NOMO-1 (cell line): Measurements from ENCODE around the gene AMDHD2.

Experiments
- DNase-seq, 2 experiments: peaks; one replicate each; lab custom pipeline; 2025; ENCODE audit not compliant: unreplicated experiment in 2 of 2; lab: John Stamatoyannopoulos, UW

AMDHD2 gene

DNA sequence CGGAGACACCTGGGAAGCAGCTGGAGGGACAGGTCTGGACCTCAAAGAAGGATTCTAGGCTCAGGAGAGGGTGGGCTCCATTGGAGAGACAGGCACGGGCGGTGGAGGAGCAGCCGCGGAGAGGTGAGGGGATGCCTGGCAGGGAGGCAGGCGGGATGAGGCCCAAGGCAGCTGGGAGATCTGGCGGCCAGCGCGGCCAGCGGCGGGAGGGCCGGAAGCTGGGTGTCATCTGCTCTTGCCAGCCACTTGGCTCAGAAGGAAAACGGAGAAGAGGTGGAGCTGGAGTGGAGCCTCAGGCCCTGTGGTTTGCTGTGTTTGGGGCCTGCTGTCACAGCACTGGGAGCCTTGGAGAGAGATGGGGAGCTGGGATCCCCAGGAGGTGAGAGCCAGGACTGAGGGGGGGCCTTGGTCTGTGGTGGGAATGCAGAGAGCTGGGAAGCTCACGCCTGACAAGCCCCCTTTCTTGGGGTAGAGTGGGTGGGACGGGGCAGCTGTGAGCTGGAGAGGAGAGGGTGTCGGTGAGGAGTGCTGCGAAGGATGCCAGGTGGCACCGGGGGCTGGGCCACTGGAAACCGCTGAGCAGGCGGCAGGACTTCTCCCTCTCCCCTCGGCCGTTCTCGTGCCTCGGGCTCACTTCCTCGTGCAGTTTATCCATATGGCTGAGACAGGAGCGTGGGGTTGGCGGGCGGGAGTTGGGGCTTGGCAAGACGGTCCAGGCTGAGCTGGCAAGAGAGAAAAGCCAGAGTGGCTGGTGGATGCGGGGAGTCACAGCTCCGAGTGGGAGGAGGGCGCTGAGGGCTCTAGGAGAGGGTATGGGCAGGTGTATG, 37.2 kb upstream of the AMDHD2 start:
- no peak for DNase-seq

- no peak for DNase-seq
Observed at GRCh38 chr16:2483939-2484897, 36.0 kb upstream of the AMDHD2 start.

DNA sequence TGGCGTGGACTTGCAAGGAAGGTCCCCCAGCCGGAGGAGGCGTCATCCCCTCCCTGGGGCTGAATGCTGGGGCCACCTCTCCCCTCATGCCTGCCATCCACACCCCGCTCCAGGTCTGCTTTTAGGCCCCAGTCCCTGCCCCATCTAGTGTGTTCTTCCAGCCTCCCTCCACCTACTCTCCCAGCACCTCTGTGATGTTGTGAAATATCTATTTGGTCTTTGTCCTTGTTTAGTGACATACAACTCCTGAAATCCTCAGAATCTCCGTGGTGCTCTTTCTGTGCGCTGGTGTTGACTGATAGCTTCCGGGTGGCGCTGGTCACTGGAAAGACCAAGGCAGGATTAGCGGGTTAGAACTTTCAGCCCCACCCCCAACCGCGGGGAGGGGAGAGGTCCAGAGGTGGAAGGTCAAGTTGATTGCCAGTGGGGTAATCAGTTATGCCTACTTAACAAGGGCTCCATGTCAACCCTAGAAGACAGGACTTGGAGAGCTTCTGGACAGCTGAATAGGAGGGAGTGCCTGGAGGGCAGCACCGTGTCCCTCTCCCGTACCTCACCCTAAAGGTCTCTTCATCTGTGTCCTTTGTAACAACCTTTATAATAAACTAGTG, 35.2 kb upstream of the AMDHD2 start:
- DNase-seq: no peak

GRCh38 chr16:2485811-2486507, 34.2 kb upstream of the AMDHD2 start:
- DNase-seq: no peak

GRCh38 chr16:2486645-2487516, 33.3 kb upstream of the AMDHD2 start:
- no peak for DNase-seq

GRCh38 chr16:2487517-2487842, 32.7 kb upstream of the AMDHD2 start:
- no peak for DNase-seq

- DNase-seq: no peak
Observed at GRCh38 chr16:2487903-2488531, 32.2 kb upstream of the AMDHD2 start.

- DNase-seq: no peak
Observed at GRCh38 chr16:2489581-2489980, 30.6 kb upstream of the AMDHD2 start.

GRCh38 chr16:2490190-2491105, 29.7 kb upstream of the AMDHD2 start:
- DNase-seq: no peak

- no peak for DNase-seq
Observed at GRCh38 chr16:2492292-2492691, 27.9 kb upstream of the AMDHD2 start.

GRCh38 chr16:2493605-2494004, 26.6 kb upstream of the AMDHD2 start:
- DNase-seq: no peak

- no peak for DNase-seq
Observed at GRCh38 chr16:2494616-2495015, 25.6 kb upstream of the AMDHD2 start.

DNA sequence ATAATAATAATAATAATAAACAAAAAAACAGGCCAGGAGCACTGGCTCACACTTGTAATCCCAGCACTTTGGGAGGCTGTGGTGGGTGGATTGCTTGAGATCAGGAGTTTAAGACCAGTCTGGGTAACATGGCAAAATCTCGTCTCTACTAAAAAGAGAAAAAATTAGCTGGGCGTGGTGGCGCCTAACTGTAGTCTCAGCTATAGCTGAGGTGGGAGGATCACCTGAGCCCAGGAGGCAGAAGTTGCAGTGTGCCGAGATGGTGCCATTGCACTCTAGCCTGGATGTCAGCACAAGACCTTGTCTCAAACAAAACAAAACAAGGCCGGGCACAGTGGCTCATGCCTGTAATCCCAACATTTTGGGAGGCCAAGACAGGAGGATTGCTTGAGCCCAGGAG, 25.1 kb upstream of the AMDHD2 start:
- no peak for DNase-seq

GRCh38 chr16:2496223-2497115, 23.7 kb upstream of the AMDHD2 start:
- DNase-seq: no peak

- no peak for DNase-seq
Observed at GRCh38 chr16:2497116-2497630, 23.0 kb upstream of the AMDHD2 start.

DNA sequence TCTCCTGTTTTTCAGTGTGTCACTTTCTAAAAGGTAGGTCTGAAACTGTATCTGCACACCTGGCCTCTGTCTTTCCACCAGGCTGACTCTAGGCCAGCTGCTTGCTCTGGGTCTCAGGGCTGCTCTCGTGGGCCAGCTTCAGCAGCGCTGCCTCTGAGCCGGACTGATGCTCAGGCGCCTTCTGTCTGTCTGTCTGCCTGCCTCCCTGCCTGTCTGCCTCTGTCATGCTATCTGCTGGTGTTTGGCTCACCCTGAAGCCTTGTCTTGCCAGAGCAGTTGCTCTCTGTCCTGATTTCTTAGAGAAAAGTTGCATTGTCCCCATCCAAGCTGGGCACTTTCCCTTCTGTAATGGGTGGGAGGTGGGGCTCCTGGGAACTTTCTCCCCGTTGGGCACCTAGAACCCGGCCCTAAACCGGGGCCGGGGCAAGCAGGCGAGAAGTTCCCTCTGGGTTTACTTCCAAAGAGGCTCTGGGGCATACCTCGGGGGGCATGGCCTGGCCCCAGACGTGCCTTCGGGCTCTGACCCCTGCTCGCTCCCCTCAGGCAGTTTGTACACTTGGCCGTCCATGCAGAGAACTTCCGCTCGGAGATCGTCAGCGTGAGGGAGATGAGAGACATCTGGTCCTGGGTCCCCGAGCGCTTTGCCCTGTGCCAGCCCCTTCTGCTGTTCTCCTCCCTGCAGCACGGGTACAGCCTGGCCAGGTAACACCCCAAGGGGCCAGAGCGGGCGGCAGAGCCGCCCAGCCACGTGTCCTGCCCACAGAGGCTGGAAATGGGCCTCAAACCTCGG, 22.3 kb upstream of the AMDHD2 start:
- no peak for DNase-seq
